HUES6 (cell line): ENCODE data around the gene CETN1.

Experiments used
- H3K27ac ChIP-seq: 2 replicates; pipeline ENCODE4 v1.7.0; 2013; ENCODE audit warnings: low read depth, mild to moderate bottlenecking, low read length, inconsistent platforms
- H3K27me3 ChIP-seq: 2 replicates; pipeline ENCODE4 v1.6.1; 2013; ENCODE audit warnings: low read length; ENCODE audit not compliant: control insufficient read depth, insufficient read depth
- H3K36me3 ChIP-seq: 2 replicates; pipeline ENCODE4 v1.6.1; 2013; ENCODE audit warnings: low read length; ENCODE audit not compliant: control insufficient read depth, insufficient read depth
- H3K4me1 ChIP-seq: 2 replicates; pipeline ENCODE4 v1.6.1; 2013; ENCODE audit warnings: low read length; ENCODE audit not compliant: control insufficient read depth, insufficient read depth
- H3K4me3 ChIP-seq: 2 replicates; pipeline ENCODE4 v1.5.1; 2013; ENCODE audit warnings: low read depth, low read length
- H3K9ac ChIP-seq: one replicate; pipeline ENCODE4 v1.6.1; 2013; ENCODE audit warnings: mild to moderate bottlenecking, low read length
- H3K9me3 ChIP-seq: 2 replicates; pipeline ENCODE4 v1.6.1; 2013; ENCODE audit warnings: low read depth, low read length; ENCODE audit not compliant: control insufficient read depth, insufficient read depth

Gene CETN1

GRCh38 chr18:577643-578375 lies 2.4 kb upstream of the CETN1 start:
- Histone ChIP-seq H3K4me1 (peaks cover 27% of the 10 kb centered on the region), H3K27me3 (no peaks in the 10 kb centered on the region), H3K36me3 (no peaks in the 10 kb centered on the region), H3K9ac (no peak overlapping the region), H3K9me3 (no peaks in the 10 kb centered on the region), H3K27ac (no peak overlapping the region), H3K4me3 (no peak overlapping the region)

- no peaks in the 10 kb centered on the region for H3K27me3 ChIP-seq
- H3K9ac ChIP-seq, result no peak overlapping the region
- H3K36me3 ChIP-seq, result no peaks in the 10 kb centered on the region
- peaks cover 13% of the 10 kb centered on the region for H3K4me1 ChIP-seq
- H3K27ac ChIP-seq, result no peak overlapping the region
- peaks cover 5% of the 10 kb centered on the region; the same call in 1 of the 2 replicates for H3K9me3 ChIP-seq
- H3K4me3 ChIP-seq, result no peak overlapping the region
Observed at GRCh38 chr18:579238-579637, 942 bp upstream of the CETN1 start.

GRCh38 chr18:581096-581495 lies 916 bp downstream of the CETN1 start:
- Histone ChIP-seq H3K27ac (no peak overlapping the region), H3K36me3 (no peaks in the 10 kb centered on the region), H3K4me3 (no peak overlapping the region), H3K9me3 (peaks cover 7% of the 10 kb centered on the region), H3K9ac (no peak overlapping the region), H3K27me3 (no peaks in the 10 kb centered on the region), H3K4me1 (no peaks in the 10 kb centered on the region)

- H3K27me3 ChIP-seq, result no peaks in the 10 kb centered on the region
- no peak overlapping the region for H3K4me3 ChIP-seq
- H3K9me3 ChIP-seq, result peaks cover 7% of the 10 kb centered on the region
- no peaks in the 10 kb centered on the region for H3K4me1 ChIP-seq
- no peak overlapping the region for H3K9ac ChIP-seq
- H3K36me3 ChIP-seq, result no peaks in the 10 kb centered on the region
- no peak overlapping the region for H3K27ac ChIP-seq
Observed at GRCh38 chr18:582465-582864, 2.3 kb downstream of the CETN1 start.

- no peak overlapping the region for H3K27ac ChIP-seq
- H3K4me3 ChIP-seq, result no peak overlapping the region
- no peaks in the 10 kb centered on the region for H3K27me3 ChIP-seq
- H3K9me3 ChIP-seq, result 0 out of 2 replicates have a peak, but pooled peaks cover 3% of the 10 kb centered on the region
- no peak overlapping the region for H3K9ac ChIP-seq
- peaks cover 5% of the 10 kb centered on the region for H3K4me1 ChIP-seq
- H3K36me3 ChIP-seq, result no peaks in the 10 kb centered on the region
Observed at GRCh38 chr18:595068-595467, 14.9 kb downstream of the CETN1 start.

GRCh38 chr18:595571-595970 lies 15.4 kb downstream of the CETN1 start:
- H3K9ac ChIP-seq, result no peak overlapping the region
- no peak overlapping the region for H3K27ac ChIP-seq
- H3K9me3 ChIP-seq, result no peaks in the 10 kb centered on the region
- no peak overlapping the region for H3K4me3 ChIP-seq
- H3K4me1 ChIP-seq, result peaks cover 5% of the 10 kb centered on the region
- H3K36me3 ChIP-seq, result no peaks in the 10 kb centered on the region
- no peaks in the 10 kb centered on the region for H3K27me3 ChIP-seq

- peak overlapping the region; percentile 41 for H3K4me3 ChIP-seq
- no peaks in the 10 kb centered on the region for H3K36me3 ChIP-seq
- H3K9ac ChIP-seq, result no peak overlapping the region
- H3K4me1 ChIP-seq, result peaks cover 5% of the 10 kb centered on the region
- H3K27me3 ChIP-seq, result no peaks in the 10 kb centered on the region
- H3K9me3 ChIP-seq, result no peaks in the 10 kb centered on the region
- H3K27ac ChIP-seq, result no peak overlapping the region
Observed at GRCh38 chr18:596288-596881, 16.2 kb downstream of the CETN1 start.

- no peak overlapping the region for H3K27ac ChIP-seq
- H3K4me1 ChIP-seq, result peaks cover 5% of the 10 kb centered on the region
- H3K27me3 ChIP-seq, result no peaks in the 10 kb centered on the region
- no peak overlapping the region for H3K4me3 ChIP-seq
- H3K36me3 ChIP-seq, result no peaks in the 10 kb centered on the region
- no peak overlapping the region for H3K9ac ChIP-seq
- H3K9me3 ChIP-seq, result no peaks in the 10 kb centered on the region
Observed at GRCh38 chr18:598124-598589, 18.0 kb downstream of the CETN1 start.

GRCh38 chr18:600107-600506 lies 19.9 kb downstream of the CETN1 start:
- H3K4me1 ChIP-seq, result peaks cover 5% of the 10 kb centered on the region
- H3K9ac ChIP-seq, result no peak overlapping the region
- no peak overlapping the region for H3K4me3 ChIP-seq
- H3K36me3 ChIP-seq, result no peaks in the 10 kb centered on the region
- H3K27me3 ChIP-seq, result no peaks in the 10 kb centered on the region
- H3K9me3 ChIP-seq, result no peaks in the 10 kb centered on the region
- no peak overlapping the region for H3K27ac ChIP-seq

GRCh38 chr18:604771-605170 lies 24.6 kb downstream of the CETN1 start:
- Histone ChIP-seq H3K27me3 (no peaks in the 10 kb centered on the region), H3K27ac (no peak overlapping the region), H3K9ac (no peak overlapping the region), H3K4me1 (no peaks in the 10 kb centered on the region), H3K9me3 (no peaks in the 10 kb centered on the region), H3K4me3 (no peak overlapping the region), H3K36me3 (no peaks in the 10 kb centered on the region)

GRCh38 chr18:607930-608329 lies 27.8 kb downstream of the CETN1 start:
- Histone ChIP-seq H3K9me3 (no peaks in the 10 kb centered on the region), H3K36me3 (no peaks in the 10 kb centered on the region), H3K27ac (no peak overlapping the region), H3K9ac (no peak overlapping the region), H3K27me3 (no peaks in the 10 kb centered on the region), H3K4me1 (no peaks in the 10 kb centered on the region), H3K4me3 (no peak overlapping the region)
